NCI-H345 treated with DMSO at 0.1 percent for 48 hours (cell line): ENCODE measurements around the gene UST.
"Not testable (repeated sequence)": the region's sequence is repeated elsewhere in the genome, so short reads cannot be mapped to it uniquely, and the experiment has no call there.

Source experiments
- DNase-seq: peaks from one replicate; lab custom pipeline; 2025; ENCODE audit not compliant: unreplicated experiment; lab: John Stamatoyannopoulos, UW

UST gene

DNA sequence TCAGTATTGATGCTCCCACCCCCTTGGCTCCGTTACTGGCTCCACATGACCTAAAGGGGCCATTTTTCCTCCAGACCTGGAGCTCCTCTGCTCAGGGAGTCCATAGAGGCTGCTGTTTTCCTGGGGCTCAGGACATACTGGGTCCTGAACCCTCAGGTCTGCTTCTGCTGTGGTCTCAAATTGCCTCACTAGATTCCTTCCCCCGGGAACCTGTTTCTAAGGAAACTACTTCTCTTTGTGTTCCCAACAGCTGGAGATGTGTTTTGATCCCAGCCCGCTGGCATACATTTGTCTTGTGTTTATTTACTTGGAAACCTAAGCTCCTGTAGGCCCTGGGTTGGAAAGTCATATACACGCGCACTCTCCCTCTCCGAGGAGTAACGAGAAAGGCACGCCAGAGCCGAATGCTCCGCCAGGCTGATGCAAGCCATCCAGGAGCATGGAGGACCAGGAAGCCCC lies 222.8 kb downstream of the UST start:
- DNase-seq, result peak; percentile 75

DNA sequence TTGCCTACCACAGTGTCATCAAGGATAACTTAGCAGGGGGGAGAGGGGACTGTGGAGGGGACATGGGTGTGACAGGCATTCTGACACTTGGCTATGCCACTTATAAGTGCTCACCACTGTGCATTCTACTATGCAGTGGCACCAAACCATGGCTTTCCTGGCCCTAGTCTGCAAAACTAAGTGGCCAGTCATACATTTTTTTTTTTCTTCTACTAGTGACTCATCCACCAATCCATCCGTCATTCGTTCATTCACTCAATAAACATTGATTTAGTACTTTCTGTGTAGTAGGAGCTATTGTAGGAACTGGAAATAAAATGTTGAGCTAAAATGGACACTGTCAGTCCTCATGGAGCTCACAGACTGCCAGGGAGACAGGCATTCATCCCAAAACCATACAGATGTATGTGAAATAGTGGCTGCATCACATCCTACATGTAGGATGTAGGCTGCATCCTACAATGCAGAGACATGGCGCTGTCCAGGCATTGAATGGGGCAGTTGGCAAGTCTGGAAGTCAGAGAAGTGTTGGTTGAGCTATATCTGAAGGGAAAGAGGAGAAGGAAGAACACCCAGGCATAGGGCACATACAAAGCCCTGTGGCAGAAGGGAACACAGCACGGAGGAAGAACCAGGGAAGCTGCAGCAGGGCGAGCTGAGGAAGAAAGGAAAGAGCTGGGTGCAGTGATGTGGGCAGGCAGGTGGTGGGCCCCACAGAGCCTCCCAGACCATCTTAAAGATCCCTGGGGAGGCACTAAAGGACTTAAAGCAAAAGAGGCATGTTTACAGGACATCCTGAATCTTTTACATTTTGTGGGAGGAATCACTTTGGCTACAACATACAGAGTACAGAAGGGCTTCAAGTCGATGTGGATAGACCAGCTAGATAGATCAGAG lies 224.4 kb downstream of the UST start:
- DNase-seq, result no peak

DNA sequence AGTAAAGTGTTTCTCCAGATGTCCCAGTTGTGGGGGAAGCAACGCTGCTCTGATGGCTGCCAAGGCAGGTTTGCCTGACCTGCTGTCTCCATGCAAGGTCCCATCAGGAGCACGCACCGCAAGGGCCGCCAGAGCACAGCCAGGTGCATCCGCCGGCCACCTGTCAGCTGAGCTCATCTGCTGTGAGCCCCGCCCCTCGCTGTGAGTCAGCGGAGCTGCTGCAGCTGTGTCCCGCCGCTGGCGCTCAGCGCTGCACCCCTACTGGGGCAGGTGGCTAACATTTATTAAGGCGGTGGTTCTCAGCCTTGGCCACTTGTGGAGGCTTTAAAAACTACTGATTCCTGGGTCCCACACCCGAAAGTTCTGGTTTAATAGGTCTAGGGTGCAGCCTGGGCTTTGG lies 225.7 kb downstream of the UST start:
- DNase-seq, result peak; percentile 70

DNA sequence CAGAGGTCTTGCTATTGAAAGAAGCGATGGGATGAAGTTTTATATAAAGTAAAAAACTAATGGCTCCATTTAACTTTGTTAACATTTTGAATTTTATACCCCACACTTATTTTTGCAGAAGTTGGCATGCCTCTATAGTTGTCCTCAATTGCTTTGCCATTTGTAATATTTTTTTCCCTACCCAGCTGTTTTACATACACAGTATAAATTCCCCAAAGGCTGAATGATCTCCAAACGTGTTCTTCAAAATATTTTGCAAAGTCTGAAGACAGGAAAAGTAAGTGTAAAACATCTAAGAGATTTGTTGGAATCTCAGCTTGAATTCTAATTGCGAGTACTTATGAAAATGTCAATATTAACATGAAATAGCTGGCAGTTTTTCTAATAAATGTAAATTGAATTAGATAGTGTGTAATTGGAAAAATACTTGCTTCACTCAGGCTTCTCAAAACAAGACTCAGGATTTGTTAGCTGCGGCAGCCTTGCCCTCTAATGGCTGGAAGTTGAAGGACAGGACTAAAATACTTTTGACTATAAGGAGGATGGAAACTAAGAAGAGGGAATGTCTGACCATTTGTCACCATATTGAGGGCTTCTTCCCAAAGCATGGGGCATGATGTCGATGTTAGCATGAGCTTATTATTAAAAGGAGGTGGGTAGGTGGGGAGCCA lies 226.8 kb downstream of the UST start:
- no peak for DNase-seq

DNA sequence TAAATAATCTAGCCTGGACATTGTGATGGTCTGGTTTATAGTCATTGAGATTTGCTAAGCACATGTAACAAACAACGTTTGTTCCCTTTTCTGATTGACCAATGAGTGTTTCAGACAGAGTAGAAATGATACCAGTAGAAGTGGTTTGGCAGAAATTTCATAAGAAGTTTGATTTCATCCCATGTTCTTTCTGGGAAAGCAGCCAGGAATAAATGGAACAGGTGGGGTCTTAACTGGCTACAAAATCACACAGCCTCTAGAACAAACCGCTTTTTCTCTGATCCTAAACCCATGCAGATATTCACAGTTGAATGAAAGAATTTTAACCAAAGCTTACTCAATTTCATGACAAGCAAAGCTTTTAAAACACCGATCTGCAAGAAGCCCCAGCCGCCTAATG lies 227.5 kb downstream of the UST start:
- DNase-seq, result no peak

DNA sequence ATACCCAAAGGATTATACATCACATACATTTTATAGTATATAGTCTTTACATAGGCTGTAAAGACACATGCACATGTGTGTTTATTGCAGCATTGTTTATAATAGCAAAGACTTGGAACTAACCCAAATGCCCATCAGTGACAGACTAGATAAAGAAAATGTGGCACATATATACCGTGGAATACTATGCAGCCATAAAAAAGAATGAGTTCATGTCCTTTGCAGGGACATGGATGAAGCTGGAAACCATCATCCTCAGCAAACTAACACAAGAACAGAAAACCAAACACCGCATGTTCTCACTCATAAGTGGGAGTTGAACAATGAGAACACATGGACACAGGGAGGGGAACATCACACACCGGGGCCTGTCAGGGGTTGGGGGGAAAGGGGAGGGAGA lies 231.5 kb downstream of the UST start:
- DNase-seq, result not testable (repeated sequence)

DNA sequence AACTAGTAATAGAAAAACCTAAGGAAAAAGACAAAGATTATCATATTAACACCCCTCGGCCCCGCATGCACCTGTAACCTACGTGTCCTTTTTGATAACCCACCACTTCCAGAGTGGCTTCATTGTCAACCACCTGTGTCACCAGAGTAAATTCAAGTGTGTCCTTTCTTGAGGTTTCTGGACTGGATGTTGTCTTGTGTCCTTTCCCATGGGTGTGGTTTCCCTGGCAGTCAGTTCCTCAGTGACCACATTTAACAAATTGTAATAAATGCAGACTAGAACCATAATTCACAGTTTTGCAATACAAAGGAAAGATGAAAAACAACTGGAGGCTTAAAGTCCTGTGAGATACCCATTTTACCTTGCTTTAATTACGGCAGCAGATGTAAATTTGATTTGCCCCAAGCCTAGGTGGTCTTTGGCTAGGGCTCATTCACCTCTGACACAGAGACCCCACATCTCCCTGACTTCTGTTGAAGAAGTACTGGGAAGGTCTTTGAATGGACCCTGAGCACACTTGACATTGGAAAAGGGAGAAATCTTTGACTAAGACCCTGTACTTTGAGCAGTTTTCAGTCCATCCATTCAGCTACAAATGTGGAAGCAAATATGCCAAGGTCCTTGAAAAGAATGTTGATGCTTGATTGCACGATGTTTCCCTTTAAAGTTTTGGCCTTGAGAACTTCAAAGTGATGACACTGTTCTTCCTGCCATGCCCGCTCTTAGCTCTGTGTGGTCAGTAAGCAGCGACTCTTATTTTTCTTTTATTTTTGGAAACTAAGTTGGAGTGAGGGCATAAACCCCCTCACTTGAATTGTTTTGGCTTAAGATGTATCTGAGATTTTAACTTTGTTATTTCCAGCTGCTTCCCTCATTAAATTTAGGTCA lies 232.4 kb downstream of the UST start:
- no peak for DNase-seq

DNA sequence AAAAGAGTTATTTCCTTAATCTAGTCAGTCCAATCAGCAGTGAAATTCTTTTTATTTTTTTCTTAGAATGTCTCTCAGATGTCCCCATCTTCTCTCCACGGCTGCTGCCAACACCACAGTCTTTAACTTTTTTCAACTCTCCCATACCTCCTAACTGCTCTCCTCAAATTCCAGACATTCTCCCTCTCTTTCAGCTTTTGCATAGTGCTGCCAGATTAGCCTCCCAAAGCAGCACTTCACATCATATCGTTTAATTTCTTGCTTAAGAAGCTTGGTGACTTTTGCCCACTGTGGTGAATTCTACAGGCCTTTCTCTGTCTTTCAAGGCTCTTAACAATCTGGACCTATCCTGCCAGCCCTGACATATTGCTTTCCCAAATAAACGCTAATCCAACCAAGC lies 233.4 kb downstream of the UST start:
- DNase-seq, result no peak

DNA sequence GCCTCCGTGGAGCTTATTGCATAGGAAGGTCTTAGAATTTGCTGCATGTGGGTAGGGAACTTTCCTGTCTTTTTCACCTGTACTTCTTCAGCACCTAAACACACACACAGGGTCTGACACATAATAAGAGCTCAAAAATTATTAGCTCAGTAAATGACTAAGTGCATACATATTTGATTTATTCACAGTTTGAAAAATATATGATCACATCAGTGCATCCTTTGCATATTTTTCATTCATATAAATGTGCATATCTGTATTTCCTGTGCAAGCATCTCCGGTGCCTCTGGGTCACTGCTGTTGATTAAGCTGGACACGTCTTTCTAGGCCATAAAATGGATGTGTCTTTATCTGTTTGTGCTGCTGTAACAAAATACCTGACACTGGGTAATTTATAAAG lies 234.7 kb downstream of the UST start:
- DNase-seq, result no peak

DNA sequence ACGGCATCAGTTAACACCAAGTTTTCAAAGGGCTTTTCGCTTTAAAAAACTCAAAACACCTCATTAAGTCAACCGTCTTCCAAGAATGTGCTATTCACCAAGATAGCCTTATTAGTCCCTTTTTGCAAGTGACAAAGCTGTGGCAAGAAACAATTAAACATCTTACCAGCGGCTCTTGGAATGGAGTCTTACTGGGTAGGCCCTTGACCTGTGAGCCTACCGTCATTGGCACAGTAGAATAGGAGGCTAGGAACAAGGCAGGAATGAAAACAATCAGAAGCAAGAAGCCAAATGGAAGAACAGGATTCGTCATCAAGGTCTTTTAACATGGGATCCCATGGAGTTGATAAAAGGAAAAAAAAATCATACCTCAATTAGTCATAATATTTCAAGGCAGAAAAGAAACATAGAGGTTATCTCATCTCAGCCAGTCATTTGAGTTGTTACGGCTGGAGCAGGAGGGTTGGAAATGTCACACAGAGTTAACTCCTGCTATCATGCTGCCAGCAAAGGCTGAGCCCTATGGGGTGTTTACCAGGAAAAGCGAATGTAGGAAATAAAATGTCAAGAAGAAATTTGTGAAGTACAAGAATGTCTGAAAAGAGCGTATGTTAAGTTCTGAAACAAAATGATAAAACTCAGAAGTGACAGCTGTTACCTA lies 236.4 kb downstream of the UST start:
- DNase-seq, result no peak

DNA sequence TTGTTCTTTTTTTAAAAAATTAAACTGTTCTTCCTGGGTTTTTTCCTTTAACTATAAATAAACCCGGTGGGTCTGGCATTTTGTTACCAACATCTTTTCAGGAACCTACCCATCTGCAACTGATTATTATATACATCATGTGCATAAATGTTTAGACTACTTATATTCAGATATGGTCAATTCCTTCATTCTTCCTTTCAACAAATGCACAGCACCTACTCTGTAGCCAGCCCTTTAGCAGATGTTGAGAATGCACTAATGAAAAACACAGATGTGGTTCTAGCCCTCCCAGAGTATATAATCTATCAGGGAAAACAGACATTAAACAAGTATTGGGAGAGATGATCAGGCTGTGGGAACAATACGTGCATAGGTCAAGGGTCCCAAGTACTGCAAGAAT lies 237.1 kb downstream of the UST start:
- DNase-seq, result no peak

DNA sequence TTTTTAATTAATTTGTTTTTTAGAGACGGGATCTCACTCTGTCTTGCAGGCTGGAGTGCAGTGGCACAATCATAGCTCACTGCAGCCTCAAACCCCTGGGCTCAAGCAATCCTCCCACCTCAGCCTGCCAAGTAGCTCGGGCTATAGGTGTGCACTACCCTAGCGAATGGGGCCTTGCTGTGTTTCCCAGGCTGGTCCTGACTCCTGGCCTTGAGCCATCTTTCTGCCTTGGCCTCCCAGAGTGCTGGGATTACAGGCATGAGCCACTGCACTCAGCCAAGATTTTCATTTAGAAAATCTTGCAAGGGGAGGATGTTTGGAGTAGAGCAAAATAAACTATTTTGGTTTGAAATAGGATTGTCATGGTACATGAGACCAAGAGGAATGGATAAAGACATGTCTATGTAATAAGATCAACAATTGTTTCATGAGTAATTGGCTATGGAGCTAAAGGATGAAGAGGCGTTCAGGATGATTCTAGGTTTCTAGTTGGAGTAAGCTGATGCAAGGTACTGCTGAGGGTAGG lies 237.8 kb downstream of the UST start:
- DNase-seq, result no peak

DNA sequence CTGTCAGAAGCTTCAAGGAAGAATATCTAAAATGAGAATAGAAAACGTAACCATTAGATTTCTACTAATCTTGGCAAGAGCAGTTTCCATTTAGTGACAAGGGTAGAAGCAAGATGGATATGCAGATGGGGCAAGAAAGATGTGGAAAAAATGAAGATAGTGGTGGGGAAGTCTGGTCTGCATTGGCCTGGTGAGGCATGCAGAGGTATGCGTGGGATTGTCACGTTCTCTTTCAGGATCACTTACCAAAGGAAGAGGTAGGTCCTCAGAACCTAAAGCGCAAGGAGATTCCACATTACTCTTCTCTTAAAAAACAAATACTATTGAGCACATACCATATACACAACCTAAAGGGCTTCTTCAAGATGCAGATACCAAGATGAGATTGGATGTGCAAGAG lies 238.7 kb downstream of the UST start:
- DNase-seq, result no peak

DNA sequence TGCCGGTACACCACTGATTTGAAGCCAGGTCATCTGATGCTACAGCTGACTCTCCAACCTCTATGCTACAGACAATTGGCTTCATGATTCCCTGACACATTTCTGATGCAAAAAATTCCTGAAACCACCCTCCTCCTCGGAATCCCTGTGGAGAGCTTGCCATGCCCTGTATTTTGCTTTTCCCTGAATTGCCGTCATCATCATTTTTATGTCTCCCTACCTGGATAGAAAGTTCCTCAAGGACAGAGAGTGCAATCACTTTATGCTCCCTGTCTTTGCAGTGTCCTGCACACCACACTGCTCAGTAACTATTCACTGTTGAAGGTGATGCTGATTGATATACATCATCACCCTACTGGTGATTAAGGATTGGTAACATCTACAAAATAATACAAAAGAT lies 239.8 kb downstream of the UST start:
- no peak for DNase-seq

DNA sequence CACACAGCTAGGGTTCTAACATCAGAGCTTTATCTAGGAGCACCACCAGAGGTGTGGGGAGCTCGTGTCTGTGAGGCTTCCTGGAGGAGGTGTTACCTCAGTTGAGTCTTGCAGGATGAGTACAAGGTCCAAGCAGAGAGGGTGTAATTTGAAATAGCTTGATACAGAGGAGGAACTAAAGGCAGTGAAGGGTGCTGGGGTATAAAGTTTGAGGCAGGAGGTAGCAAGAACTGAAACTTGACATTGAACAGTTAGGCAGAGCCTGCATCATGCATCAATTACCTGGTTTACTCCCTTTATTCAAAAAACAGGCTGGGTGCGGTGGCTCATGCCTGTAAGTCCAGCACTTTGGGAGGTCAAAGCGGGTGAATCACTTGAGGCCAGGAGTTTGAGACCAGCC lies 241.2 kb downstream of the UST start:
- no peak for DNase-seq

DNA sequence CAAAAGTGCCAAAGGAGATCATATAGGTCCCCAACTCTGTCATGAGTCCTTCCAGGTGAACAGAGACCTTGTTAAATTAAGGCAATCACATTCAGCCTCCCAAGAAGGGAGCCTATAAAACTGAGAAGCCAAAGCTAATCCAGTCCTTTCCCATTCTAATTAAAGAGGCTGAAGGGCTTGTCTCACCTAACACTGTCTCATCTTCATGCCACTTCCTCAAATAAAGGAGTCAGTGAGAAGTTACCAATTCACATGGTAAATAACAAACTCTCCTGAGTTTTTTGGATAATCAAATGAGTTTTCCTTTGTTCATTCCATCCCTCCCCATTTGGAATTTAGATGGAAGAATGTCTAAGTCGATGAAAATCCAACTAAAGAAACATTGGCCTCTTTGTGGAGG lies 242.8 kb downstream of the UST start:
- DNase-seq, result no peak

DNA sequence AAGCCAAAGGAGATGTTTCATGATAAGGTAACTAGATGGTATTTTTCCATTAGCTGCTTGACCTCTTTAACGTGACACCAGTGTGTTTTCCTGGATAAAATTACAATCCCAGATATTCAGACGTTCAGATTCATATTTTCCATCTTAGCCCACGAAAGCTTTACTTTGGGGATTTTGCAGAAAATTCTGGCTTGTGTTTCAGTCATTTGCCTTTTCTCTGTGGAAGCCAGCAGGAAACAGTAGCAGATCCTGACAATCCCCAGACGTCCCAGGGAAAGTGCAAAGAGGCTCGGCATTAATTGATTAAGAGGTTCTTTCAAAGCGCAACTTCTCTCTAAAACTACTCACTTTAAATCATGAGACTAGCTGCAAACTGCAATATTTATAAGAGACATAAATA lies 243.6 kb downstream of the UST start:
- no peak for DNase-seq

DNA sequence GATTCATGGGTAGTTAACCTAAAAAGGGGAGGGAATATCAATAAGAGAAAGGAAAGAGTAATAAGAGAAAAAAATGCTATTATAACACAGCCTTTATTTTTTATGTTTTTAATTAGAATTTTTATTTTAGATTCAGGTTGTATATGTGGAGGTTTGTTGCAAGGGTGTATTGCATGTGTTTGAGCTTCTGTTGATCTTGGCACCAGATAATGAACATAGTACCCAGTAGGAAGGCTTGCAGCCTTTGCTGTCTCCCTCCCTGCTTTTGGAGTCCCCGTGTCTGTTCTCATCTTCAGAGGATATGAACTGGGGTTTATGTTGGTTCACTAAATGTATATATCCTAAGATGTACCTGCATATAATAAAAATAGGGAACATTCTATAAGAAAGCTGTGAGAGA lies 250.0 kb downstream of the UST start:
- no peak for DNase-seq

DNA sequence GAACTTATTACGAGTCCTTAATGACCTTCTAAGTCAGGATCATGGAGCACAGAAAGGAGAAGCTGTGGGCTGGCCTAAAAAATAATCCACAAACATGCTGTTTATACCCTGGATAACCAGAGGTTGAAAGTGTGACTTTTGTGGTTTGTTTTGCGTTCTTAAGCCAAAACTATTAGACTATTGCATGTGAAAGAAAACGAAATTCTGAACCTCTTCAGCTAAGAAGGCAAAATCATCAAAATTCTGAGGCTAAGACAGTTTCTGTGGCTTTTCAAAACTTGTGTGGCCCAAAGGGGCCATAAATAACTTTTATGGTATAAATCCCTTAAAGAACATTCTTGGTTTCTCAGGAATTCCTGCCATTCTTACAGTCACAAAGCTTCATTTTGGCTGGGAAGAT lies 251.0 kb downstream of the UST start:
- DNase-seq, result no peak

DNA sequence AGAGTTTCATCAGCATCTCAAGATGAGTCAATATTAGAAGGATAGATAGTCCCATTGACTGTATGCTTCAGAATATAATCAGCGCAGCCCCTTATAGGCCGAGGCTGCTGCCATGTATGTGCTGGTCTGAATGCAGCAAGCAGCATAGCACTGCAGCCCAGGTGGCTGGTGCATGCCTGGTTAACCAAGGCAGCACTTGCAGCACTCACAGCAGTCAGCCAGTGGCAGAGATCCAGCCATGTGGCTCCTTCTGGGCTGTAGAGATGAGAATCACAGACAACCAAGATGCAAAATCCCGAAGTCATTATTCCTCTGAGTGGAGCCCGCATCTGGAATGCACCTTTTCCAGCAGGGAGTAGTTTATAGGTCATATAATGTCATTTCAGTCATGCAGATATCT lies 251.9 kb downstream of the UST start:
- DNase-seq, result no peak

DNA sequence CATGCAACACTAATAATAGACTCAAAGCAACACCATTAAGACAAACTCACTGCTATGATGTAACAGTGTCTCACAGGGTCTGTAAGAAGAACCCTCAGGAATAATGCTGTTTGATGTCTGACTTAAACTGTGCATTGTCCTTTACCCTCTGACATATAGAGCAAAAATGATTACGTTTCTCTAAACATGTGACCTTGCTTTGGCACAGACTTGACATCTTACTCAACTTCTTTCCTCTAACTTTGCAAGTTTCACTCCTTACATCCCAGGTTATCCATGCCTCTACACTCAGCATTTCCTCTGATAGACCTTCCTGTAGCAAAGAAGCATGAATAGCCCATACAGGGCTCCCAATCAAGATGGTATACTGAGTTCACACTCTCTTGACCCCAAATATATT lies 252.7 kb downstream of the UST start:
- DNase-seq, result no peak
